ENCODE measurements around the gene ISL2. TPM values are rescaled to one million over a fixed set of nuclear protein-coding genes. Genes with fewer than 3 reads are reported as not detected.

Gene ISL2
- total RNA-seq, 1 experiment from 2014 or later, result 0.51 TPM

GRCh38 chr15:76377751-76378150 is 41.2 kb downstream of the ISL2 start:
- no peaks in the 10 kb centered on the region for H3K27me3 ChIP-seq (ENCODE audit: control insufficient read depth, insufficient read depth, low read length)
- H3K36me3 ChIP-seq (ENCODE audit: control insufficient read depth, insufficient read depth, low read length), result no peaks in the 10 kb centered on the region; the same call in 1 of the 2 replicates
- CTCF ChIA-PET, result no interaction called here
- no TSS peak for BruUV-seq (replicated peaks)
- no peak for DNase-seq (ENCODE audit: low read depth, low spot score)
- TF ChIP-seq REST (IDR thresholded peaks at IDR 0.05; ENCODE audit: insufficient read depth in 1 of 2, low read depth in 2 of 2, low read length in 1 of 2) (no peak), POLR2AphosphoS5 (IDR thresholded peaks at IDR 0.05; ENCODE audit: low read depth, low read length) (no peak), CTCF (IDR thresholded peaks at IDR 0.05) (no peak), TCF7L2 (IDR thresholded peaks at IDR 0.05; ENCODE audit: low read depth, low read length) (no peak), SIN3A (IDR thresholded peaks at IDR 0.05; ENCODE audit: borderline replicate concordance, insufficient read depth, low read depth, low read length) (no peak)
- no peak for ATAC-seq
- POLR2A ChIA-PET, result no interaction called here
- H3K4me1 ChIP-seq (ENCODE audit: control insufficient read depth, insufficient read depth, low read length), result no peaks in the 10 kb centered on the region
- no peak overlapping the region for H3K4me3 ChIP-seq (ENCODE audit: low read depth in 2 of 2, low read length in 2 of 2)
- intact Hi-C loops (cut with micrococcal nuclease; ENCODE audit: unreplicated experiment) (no loop called here), in situ Hi-C loops (cut with HindIII; ENCODE audit: low pct_unique_long_range_greater_than_20kb, low sequenced_read_pairs) (no loop called here)
- H3K27ac ChIP-seq (ENCODE audit: low read length), result no peak overlapping the region
- no peaks in the 10 kb centered on the region for H3K9me3 ChIP-seq (ENCODE audit: control insufficient read depth, insufficient read depth, low read depth, low read length)

- ChIA-PET POLR2A (no interaction called here), CTCF (no interaction called here)
- no peak overlapping the region for H3K4me3 ChIP-seq (ENCODE audit: low read depth in 2 of 2, low read length in 2 of 2)
- no peak for DNase-seq (ENCODE audit: low read depth, low spot score)
- no peaks in the 10 kb centered on the region for H3K9me3 ChIP-seq (ENCODE audit: control insufficient read depth, insufficient read depth, low read depth, low read length)
- H3K4me1 ChIP-seq (ENCODE audit: control insufficient read depth, insufficient read depth, low read length), result no peaks in the 10 kb centered on the region
- H3K27me3 ChIP-seq (ENCODE audit: control insufficient read depth, insufficient read depth, low read length), result no peaks in the 10 kb centered on the region
- no peak overlapping the region for H3K27ac ChIP-seq (ENCODE audit: low read length)
- in situ Hi-C loops (cut with HindIII; ENCODE audit: low pct_unique_long_range_greater_than_20kb, low sequenced_read_pairs), result no loop called here
- no peak for ATAC-seq
- intact Hi-C loops (cut with micrococcal nuclease; ENCODE audit: unreplicated experiment), result no loop called here
- TF ChIP-seq REST (IDR thresholded peaks at IDR 0.05; ENCODE audit: insufficient read depth in 1 of 2, low read depth in 2 of 2, low read length in 1 of 2) (no peak), SIN3A (IDR thresholded peaks at IDR 0.05; ENCODE audit: borderline replicate concordance, insufficient read depth, low read depth, low read length) (no peak), TCF7L2 (IDR thresholded peaks at IDR 0.05; ENCODE audit: low read depth, low read length) (no peak), CTCF (IDR thresholded peaks at IDR 0.05) (no peak), POLR2AphosphoS5 (IDR thresholded peaks at IDR 0.05; ENCODE audit: low read depth, low read length) (no peak)
- H3K36me3 ChIP-seq (ENCODE audit: control insufficient read depth, insufficient read depth, low read length), result no peaks in the 10 kb centered on the region; the same call in 1 of the 2 replicates
- no TSS peak for BruUV-seq (replicated peaks)
Observed at GRCh38 chr15:76378691-76379090, 42.1 kb downstream of the ISL2 start.

Data from Panc1 (cell line).